Skeletal muscle cell (primary cell): ENCODE data around the gene ALDH3B1.
A peak's percentile ranks its signal among the peaks of the same experiment; 100 is the strongest.

ENCODE experiments used
- DNase-seq: peaks from one replicate; pipeline ENCODE4 v3.0.0-alpha.2; 2010; ENCODE audit warnings: low read depth
- H3K4me3 ChIP-seq: 2 replicates; pipeline ENCODE4 v1.5.1; 2011; ENCODE audit warnings: low read depth, mild to moderate bottlenecking, control low read depth, low read length, moderate library complexity

Gene ALDH3B1

GRCh38 chr11:68011051-68011943, 1.2 kb downstream of the ALDH3B1 start:
- no peak for DNase-seq
- peak overlapping the region; percentile 40 for H3K4me3 ChIP-seq

GRCh38 chr11:68012044-68012842, 2.1 kb downstream of the ALDH3B1 start:
- no peak overlapping the region for H3K4me3 ChIP-seq
- DNase-seq, result no peak

- peak; percentile 86 for DNase-seq
- no peak overlapping the region for H3K4me3 ChIP-seq
These were observed 2.9 kb downstream of the ALDH3B1 start for GRCh38 chr11:68012843-68013610.

GRCh38 chr11:68013611-68014156, 3.6 kb downstream of the ALDH3B1 start:
- no peak overlapping the region for H3K4me3 ChIP-seq
- DNase-seq, result no peak

- peak; percentile 38 for DNase-seq
- H3K4me3 ChIP-seq, result no peak overlapping the region
These were observed 4.2 kb downstream of the ALDH3B1 start for GRCh38 chr11:68014157-68014946.

GRCh38 chr11:68014947-68015447, 4.9 kb downstream of the ALDH3B1 start:
- no peak for DNase-seq
- no peak overlapping the region for H3K4me3 ChIP-seq

- H3K4me3 ChIP-seq, result no peak overlapping the region
- no peak for DNase-seq
These were observed 5.3 kb downstream of the ALDH3B1 start for GRCh38 chr11:68015467-68015866.

- H3K4me3 ChIP-seq, result no peak overlapping the region
- no peak for DNase-seq
These were observed 6.2 kb downstream of the ALDH3B1 start for GRCh38 chr11:68016161-68016903.

- H3K4me3 ChIP-seq, result no peak overlapping the region
- no peak for DNase-seq
These were observed 7.0 kb downstream of the ALDH3B1 start for GRCh38 chr11:68016904-68017817.

GRCh38 chr11:68017980-68018729, 8.0 kb downstream of the ALDH3B1 start:
- no peak for DNase-seq
- H3K4me3 ChIP-seq, result no peak overlapping the region

- no peak for DNase-seq
- H3K4me3 ChIP-seq, result no peak overlapping the region
These were observed 8.6 kb downstream of the ALDH3B1 start for GRCh38 chr11:68018730-68019190.

- DNase-seq, result no peak
- H3K4me3 ChIP-seq, result no peak overlapping the region
These were observed 9.4 kb downstream of the ALDH3B1 start for GRCh38 chr11:68019486-68019885.

- H3K4me3 ChIP-seq, result no peak overlapping the region
- no peak for DNase-seq
These were observed 10.4 kb downstream of the ALDH3B1 start for GRCh38 chr11:68020575-68020974.

GRCh38 chr11:68021167-68021787, 11.2 kb downstream of the ALDH3B1 start:
- H3K4me3 ChIP-seq, result no peak overlapping the region

GRCh38 chr11:68022531-68022930, 12.4 kb downstream of the ALDH3B1 start:
- H3K4me3 ChIP-seq, result no peak overlapping the region
- no peak for DNase-seq

More at GRCh38 chr11:68021167-68021787, 11.2 kb downstream of the ALDH3B1 start:
- no peak for DNase-seq

- no peak overlapping the region for H3K4me3 ChIP-seq
- DNase-seq, result no peak
These were observed 14.4 kb downstream of the ALDH3B1 start for GRCh38 chr11:68024508-68024907.
